GM12872 (cell line): Measurements from ENCODE around the gene PRCP.

ENCODE experiments used
- TF ChIP-seq, protein P1 (sequence below): IDR thresholded peaks from 3 replicates; pipeline ENCODE4 v1.5.1; 2011; ENCODE audit warnings: low read depth, mild to moderate bottlenecking, low read length, moderate library complexity; ENCODE audit not compliant: insufficient read depth

Gene PRCP

DNA sequence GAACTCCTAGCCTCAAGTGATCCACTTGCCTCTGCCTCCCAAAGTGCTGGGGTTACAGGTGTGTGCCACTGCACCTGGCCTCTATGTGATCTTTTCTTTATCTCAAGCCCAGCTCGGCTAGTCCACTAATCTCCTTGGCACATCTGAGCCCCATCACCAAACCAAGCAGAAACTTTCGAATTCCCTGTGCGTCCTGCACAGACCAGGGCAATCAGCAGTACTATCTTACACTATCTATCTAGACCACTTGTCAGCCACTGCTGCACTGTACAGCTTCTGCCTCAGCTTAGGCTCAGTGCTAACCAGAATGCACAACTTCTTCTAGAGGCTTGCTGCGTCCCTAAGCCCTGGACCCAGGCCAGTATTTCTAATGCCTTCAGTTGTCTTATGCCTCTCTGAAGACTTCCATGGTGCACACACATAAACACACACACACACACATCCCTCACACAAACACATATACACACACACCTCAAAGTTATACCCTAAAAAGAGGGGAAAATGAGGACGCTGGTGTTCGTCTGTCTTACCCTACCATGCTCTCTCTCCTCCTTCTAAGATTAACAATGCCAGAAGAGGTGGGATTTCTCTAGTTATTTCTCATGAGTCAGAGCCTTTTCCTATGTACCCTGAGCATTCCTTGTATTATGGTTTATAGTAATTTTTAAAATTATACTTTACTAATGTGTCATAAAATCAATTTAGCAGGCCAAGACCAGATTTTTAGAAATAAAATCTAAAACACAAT, 107.2 kb downstream of the PRCP start:
- TF ChIP-seq, protein P1, sequence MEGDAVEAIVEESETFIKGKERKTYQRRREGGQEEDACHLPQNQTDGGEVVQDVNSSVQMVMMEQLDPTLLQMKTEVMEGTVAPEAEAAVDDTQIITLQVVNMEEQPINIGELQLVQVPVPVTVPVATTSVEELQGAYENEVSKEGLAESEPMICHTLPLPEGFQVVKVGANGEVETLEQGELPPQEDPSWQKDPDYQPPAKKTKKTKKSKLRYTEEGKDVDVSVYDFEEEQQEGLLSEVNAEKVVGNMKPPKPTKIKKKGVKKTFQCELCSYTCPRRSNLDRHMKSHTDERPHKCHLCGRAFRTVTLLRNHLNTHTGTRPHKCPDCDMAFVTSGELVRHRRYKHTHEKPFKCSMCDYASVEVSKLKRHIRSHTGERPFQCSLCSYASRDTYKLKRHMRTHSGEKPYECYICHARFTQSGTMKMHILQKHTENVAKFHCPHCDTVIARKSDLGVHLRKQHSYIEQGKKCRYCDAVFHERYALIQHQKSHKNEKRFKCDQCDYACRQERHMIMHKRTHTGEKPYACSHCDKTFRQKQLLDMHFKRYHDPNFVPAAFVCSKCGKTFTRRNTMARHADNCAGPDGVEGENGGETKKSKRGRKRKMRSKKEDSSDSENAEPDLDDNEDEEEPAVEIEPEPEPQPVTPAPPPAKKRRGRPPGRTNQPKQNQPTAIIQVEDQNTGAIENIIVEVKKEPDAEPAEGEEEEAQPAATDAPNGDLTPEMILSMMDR, result no peak

DNA sequence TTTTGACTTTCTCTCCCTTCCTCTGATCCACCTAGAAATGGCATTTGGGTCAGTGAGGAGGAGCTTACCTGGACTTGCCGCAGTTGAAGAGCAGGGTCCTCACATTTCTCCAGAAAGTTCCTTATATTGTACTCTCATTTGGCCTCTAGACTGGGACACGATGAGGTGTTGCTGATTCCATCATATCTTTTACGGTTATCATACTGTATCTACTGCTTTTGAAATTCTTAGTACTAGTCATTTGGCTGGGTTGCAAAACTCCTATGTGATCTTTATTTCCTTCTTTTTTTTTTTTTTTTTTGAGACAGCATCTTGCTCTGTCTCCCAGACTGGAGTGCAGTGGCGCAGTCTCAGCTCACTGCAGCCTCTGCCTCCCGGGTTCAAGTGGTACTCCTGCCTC, 107.9 kb downstream of the PRCP start:
- TF ChIP-seq, protein P1, result no peak

DNA sequence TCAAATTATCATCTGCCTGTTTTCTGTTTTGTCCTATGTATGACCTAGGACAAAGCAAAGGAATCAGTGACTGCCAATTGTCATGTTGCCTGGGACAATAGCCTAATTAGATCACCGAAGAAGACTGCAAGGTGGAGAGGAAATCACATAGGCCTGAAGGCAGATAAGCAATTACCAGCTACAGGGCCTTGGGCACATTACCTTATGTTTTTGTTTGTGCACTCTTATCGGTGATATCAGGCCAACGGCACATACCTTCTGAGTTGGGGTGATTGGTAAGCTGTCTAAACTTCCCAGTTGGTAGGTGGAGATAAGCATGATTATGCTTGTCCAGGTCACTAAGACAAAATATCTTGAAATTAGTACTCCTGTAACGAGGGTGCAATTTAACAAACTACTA, 108.5 kb downstream of the PRCP start:
- TF ChIP-seq, protein P1, result no peak

DNA sequence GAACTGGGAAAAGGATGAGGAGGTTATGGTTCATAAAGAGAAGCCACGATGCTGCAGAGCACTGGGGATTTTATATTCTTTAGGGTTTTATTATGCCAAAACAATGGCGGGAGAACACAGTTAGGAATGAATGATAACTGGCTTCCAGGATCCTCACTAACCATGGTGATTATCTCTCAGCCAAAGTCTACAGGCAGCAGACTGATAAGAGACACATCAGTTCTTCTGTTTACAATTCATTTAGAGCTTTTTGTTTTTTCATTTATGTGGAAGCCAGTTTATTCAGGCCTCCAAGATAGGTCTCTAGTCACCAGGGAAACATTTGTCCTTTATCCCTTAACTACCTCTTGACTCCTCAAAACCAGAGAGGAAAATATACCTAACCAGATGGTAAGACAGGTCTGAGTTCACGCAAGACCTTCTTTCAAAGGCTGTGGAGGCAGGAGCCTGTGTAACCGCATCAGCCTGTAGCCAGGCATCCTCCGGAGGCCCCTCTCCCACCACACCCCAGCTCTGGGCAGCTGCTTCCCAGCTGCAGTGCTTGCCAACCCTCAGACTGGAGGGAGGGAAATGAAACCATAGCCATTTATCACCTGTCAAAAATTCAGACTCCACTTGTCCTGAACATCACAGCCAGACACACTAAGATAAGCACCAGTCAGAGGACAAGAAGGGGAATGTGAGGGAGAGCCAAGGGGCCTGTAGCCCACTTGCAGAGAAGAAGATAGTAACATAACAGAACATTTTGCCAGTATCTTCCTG, 109.3 kb downstream of the PRCP start:
- TF ChIP-seq, protein P1, result no peak

DNA sequence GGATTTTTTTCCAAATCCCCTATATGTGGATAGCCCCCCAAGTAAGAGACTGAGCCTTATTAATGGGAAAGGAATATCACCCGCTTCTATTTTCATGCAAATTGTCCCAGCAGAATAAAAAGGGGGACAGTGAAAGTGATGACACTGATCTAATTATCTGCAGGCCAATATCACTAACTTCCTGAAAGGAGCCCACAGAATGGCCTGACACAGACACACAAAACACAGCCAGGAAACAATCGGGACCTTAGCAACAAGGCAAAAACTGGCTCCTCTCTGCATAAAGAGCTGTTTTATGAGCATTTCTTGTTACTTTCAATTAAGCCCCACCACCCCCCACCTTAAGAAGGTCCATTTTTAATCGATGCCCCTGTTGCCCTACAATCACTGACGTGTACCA, 112.2 kb downstream of the PRCP start:
- TF ChIP-seq, protein P1, result no peak

DNA sequence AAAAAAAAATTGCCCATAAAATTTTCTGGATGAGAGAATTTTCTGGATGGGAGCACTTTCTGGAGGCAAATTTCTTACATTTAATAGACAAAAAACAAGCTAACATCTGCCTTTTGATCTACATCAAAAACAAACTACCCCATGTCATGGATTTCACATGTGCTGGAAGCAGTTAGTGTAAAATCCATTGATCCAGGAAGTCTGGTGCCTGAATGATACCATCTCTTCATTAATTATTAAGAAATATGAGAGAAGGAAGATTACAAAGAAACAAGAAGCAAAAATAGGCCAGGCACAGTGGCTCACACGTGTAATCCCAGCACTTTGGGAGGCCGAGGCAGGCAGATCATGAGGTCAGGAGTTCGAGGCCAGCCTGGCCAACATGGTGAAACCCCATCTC, 113.4 kb downstream of the PRCP start:
- TF ChIP-seq, protein P1, result no peak

DNA sequence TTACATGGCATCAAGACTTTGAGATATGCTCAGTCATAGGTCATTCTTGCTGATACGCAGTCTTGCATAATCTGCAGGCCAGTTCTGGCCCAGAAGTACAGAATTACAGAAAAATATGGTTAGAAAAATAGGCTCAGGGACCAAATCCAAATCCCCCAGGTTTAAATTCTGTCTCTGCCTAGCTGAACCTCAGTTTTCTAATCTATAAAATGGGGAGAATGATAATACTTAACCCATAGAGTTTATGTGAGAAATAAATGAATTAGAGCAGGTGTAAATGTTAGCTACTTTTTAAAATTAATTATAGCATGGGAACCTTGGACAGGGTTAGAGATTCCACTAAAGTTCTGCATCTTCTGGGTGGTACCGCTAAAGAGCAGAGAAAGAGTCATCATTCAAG, 114.2 kb downstream of the PRCP start:
- TF ChIP-seq, protein P1, result no peak
